HEK293 (cell line): ENCODE measurements around the gene ELK4.

Experiments
- CTCF ChIA-PET: fragments of 350-600 bp; formaldehyde crosslinking; extraction: SDS; loops from one replicate; lab custom pipeline; 2021; ENCODE audit warnings: antibody characterized with exemption; lab: Yijun Ruan, JAX
- POLR2A ChIA-PET: fragments of 300-600 bp; formaldehyde crosslinking; extraction: SDS; loops from one replicate; lab custom pipeline; 2020; ENCODE audit warnings: antibody characterized with exemption, inconsistent platforms; lab: Yijun Ruan, JAX
- H3K27ac ChIP-seq: fragments of 200-500 bp; sonication (Bioruptor generic); 2 replicates; pipeline ENCODE4 v1.5.1; 2014; ENCODE audit warnings: low read depth, low read length, control low read depth, inconsistent platforms; ENCODE audit errors: extremely low read depth
- H3K36me3 ChIP-seq, 2 experiments: fragments of 200-500 bp in 1 of 2; sonication (Bioruptor generic) in 1 of 2; 1 replicate in 1 of 2; 2 replicates in 1 of 2; pipeline ENCODE4 v1.5.1; 2014 to 2017; ENCODE audit warnings: inconsistent platforms in 2 of 2, low read length in 2 of 2; ENCODE audit not compliant: control insufficient read depth in 2 of 2, insufficient read depth in 1 of 2
- H3K4me1 ChIP-seq: fragments of 200-500 bp; sonication (Bioruptor generic); 2 replicates; pipeline ENCODE4 v1.5.1; 2014; ENCODE audit warnings: mild to moderate bottlenecking, low read length, inconsistent platforms; ENCODE audit not compliant: control insufficient read depth, insufficient read depth
- H3K4me3 ChIP-seq: 2 replicates; pipeline ENCODE4 v1.5.1; 2011; ENCODE audit warnings: low read depth, mild to moderate bottlenecking, control low read depth, low read length, moderate library complexity
- H3K9me3 ChIP-seq: fragments of 200-500 bp; sonication (Bioruptor generic); 2 replicates; pipeline ENCODE4 v1.5.1; 2014; ENCODE audit warnings: low read depth, low read length, inconsistent platforms; ENCODE audit not compliant: control insufficient read depth, insufficient read depth
- GLIS1 ChIP-seq: fragments of 450-650 bp; formaldehyde crosslinking; IDR thresholded peaks from 2 replicates; pipeline ENCODE4 v1.5.1; 2016; ENCODE audit warnings: missing biosample characterization, missing genetic modification characterization
- GLIS2 ChIP-seq: fragments of 450-650 bp; formaldehyde crosslinking; IDR thresholded peaks from 2 replicates; pipeline ENCODE4 v1.5.1; 2016; ENCODE audit warnings: missing biosample characterization, missing genetic modification characterization
- KLF7 ChIP-seq: fragments of 450-650 bp; formaldehyde crosslinking; IDR thresholded peaks from 2 replicates; pipeline ENCODE4 v1.5.1; 2016; ENCODE audit warnings: missing biosample characterization, missing genetic modification characterization, borderline replicate concordance
- PRDM1 ChIP-seq: fragments of 450-650 bp; formaldehyde crosslinking; IDR thresholded peaks from 2 replicates; pipeline ENCODE4; 2016; ENCODE audit warnings: missing biosample characterization, missing genetic modification characterization
- ZBTB17 ChIP-seq: fragments of 450-650 bp; formaldehyde crosslinking; IDR thresholded peaks from 2 replicates; pipeline ENCODE4 v1.5.1; 2016; ENCODE audit warnings: missing biosample characterization, missing genetic modification characterization
- ZFHX2 ChIP-seq: fragments of 450-650 bp; formaldehyde crosslinking; conservative IDR thresholded peaks from 2 replicates; pipeline ENCODE4 v1.5.1; 2016; ENCODE audit warnings: missing biosample characterization, missing genetic modification characterization
- ZFP69B ChIP-seq: fragments of 450-650 bp; formaldehyde crosslinking; IDR thresholded peaks from 2 replicates; pipeline ENCODE4 v1.5.1; 2016; ENCODE audit warnings: missing biosample characterization, missing genetic modification characterization
- ZIC2 ChIP-seq: fragments of 450-650 bp; formaldehyde crosslinking; IDR thresholded peaks from 2 replicates; pipeline ENCODE4 v1.5.1; 2016; ENCODE audit warnings: missing biosample characterization, missing genetic modification characterization
- ZNF214 ChIP-seq: fragments of 450-650 bp; formaldehyde crosslinking; IDR thresholded peaks from 2 replicates; pipeline ENCODE4 v1.5.1; 2017; ENCODE audit warnings: missing biosample characterization, mild to moderate bottlenecking, missing genetic modification characterization, borderline replicate concordance
- ZNF398 ChIP-seq: fragments of 450-650 bp; formaldehyde crosslinking; IDR thresholded peaks from 2 replicates; pipeline ENCODE4 v1.5.1; 2017; ENCODE audit warnings: missing biosample characterization, missing genetic modification characterization
- ZNF48 ChIP-seq: fragments of 450-650 bp; formaldehyde crosslinking; IDR thresholded peaks from 2 replicates; pipeline ENCODE4 v1.5.1; 2016; ENCODE audit warnings: missing biosample characterization, missing genetic modification characterization
- ZNF513 ChIP-seq: fragments of 450-650 bp; IDR thresholded peaks from 2 replicates; pipeline ENCODE4 v1.5.1; 2018; ENCODE audit warnings: missing biosample characterization, missing genetic modification characterization
- ZNF561 ChIP-seq: fragments of 450-650 bp; IDR thresholded peaks from 2 replicates; pipeline ENCODE4 v1.5.1; 2018; ENCODE audit warnings: missing biosample characterization, missing genetic modification characterization, borderline replicate concordance
- ZNF600 ChIP-seq: fragments of 450-650 bp; formaldehyde crosslinking; IDR thresholded peaks from 2 replicates; pipeline ENCODE4 v1.5.1; 2016; ENCODE audit warnings: missing biosample characterization, missing genetic modification characterization
- ZNF692 ChIP-seq: fragments of 450-650 bp; formaldehyde crosslinking; IDR thresholded peaks from 2 replicates; pipeline ENCODE4 v1.5.1; 2016; ENCODE audit warnings: missing biosample characterization, missing genetic modification characterization
- ZNF792 ChIP-seq: fragments of 450-650 bp; formaldehyde crosslinking; IDR thresholded peaks from 2 replicates; pipeline ENCODE4 v1.5.1; 2016; ENCODE audit warnings: missing biosample characterization, missing genetic modification characterization

Gene ELK4

GRCh38 chr1:205578780-205579571 lies 52.8 kb downstream of the ELK4 start:
- Histone ChIP-seq H3K9me3 (no peaks in the 10 kb centered on the region), H3K27ac (no peak overlapping the region), H3K4me3 (no peak overlapping the region), H3K4me1 (no peaks in the 10 kb centered on the region), H3K36me3 (no peaks in the 10 kb centered on the region)
- POLR2A ChIA-PET = no interaction called here
- TF ChIP-seq ZNF792 (tag by site-specific recombination) = no peak
- TF ChIP-seq ZFP69B (tag by site-specific recombination) = no peak
- 0 out of 2 replicates have a peak, but pooled peaks have one; percentile 37 for TF ChIP-seq ZNF692 (tag by site-specific recombination)
- CTCF ChIA-PET = interaction anchor here (1.1 to 1.4 kb wide), 2 partner anchors 12 to 80 kb away, joined by 3 read pairs; no protein-coding TSS in a partner anchor

- Histone ChIP-seq H3K9me3 (no peaks in the 10 kb centered on the region), H3K4me1 (no peaks in the 10 kb centered on the region), H3K4me3 (no peak overlapping the region), H3K36me3 (no peaks in the 10 kb centered on the region), H3K27ac (no peak overlapping the region)
- ChIA-PET CTCF (interaction anchor here (0.9 to 1.4 kb wide), 5 partner anchors 13 to 81 kb away, joined by 3 to 6 read pairs (median 3); no protein-coding TSS in a partner anchor), POLR2A (no interaction called here)
- TF ChIP-seq ZNF398 (tag by site-specific recombination) (peak; percentile 71), KLF7 (tag by site-specific recombination) (no peak), PRDM1 (0 out of 2 replicates have a peak, but pooled peaks have one; percentile 16), ZNF48 (tag by site-specific recombination) (no peak), GLIS2 (tag by site-specific recombination) (peak; percentile 38), ZBTB17 (tag by site-specific recombination) (peak; percentile 55; the same call in 1 of the 2 replicates), ZNF513 (no peak), GLIS1 (peak; percentile 83), ZNF600 (tag by site-specific recombination) (no peak), ZNF214 (tag by site-specific recombination) (no peak), ZNF692 (tag by site-specific recombination) (no peak), ZNF561 (no peak), ZFHX2 (tag by site-specific recombination) (0 out of 2 replicates have a peak, but pooled peaks have one; percentile 18), ZIC2 (tag by site-specific recombination) (peak; percentile 87)
Observed at GRCh38 chr1:205577874-205578658, 53.7 kb downstream of the ELK4 start.
